Adipocyte (in vitro differentiated cells): ENCODE data around the gene HNMT.

Experiments used
- DNase-seq: peaks from one replicate; pipeline ENCODE4 v3.0.0-alpha.2; 2015; ENCODE audit warnings: low read depth
- H3K27me3 ChIP-seq: replicated peaks from 2 replicates; pipeline ENCODE4 v1.7.0; 2013; ENCODE audit warnings: mild to moderate bottlenecking, low read length, moderate library complexity; ENCODE audit not compliant: control insufficient read depth, insufficient read depth
- H3K36me3 ChIP-seq: 2 replicates; pipeline ENCODE4 v1.7.0; 2013; ENCODE audit warnings: low read length, mild to moderate bottlenecking, moderate library complexity; ENCODE audit not compliant: control insufficient read depth, insufficient read depth, severe bottlenecking
- H3K4me1 ChIP-seq: 2 replicates; pipeline ENCODE4 v1.7.0; 2013; ENCODE audit warnings: mild to moderate bottlenecking, low read length, moderate library complexity; ENCODE audit not compliant: control insufficient read depth, insufficient read depth
- H3K4me3 ChIP-seq: 2 replicates; pipeline ENCODE4 v1.7.0; 2013; ENCODE audit warnings: mild to moderate bottlenecking, low read length, moderate library complexity
- H3K9ac ChIP-seq: 2 replicates; pipeline ENCODE4 v1.7.0; 2013; ENCODE audit warnings: mild to moderate bottlenecking, low read length, moderate library complexity
- H3K9me3 ChIP-seq: 2 replicates; pipeline ENCODE4 v1.7.0; 2013; ENCODE audit warnings: mild to moderate bottlenecking, low read length, moderate library complexity; ENCODE audit not compliant: control insufficient read depth

HNMT gene

DNA sequence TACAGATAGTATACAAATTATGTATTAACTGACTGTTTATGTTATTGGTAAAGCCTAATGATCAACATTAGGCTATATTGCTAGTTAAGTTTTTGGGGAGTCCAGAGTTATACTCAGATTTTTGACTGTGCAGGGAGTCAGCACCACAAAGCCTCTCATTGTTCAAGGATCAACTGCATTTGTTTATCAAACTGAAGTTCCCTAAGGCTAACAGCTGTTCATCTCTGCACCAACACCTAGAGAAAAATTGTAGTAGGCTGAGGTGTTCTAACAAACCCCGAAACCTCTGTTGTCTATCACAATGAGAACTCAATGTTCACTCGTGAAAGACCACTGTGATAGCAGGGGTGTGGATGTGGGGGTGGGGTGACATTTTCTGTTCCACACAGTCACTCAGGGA is 97.7 kb downstream of the HNMT start:
- H3K4me3 ChIP-seq, result no peak overlapping the region
- no peaks in the 10 kb centered on the region for H3K9me3 ChIP-seq
- peaks cover 7% of the 10 kb centered on the region for H3K4me1 ChIP-seq
- no peak for DNase-seq
- H3K27me3 ChIP-seq, result no peaks in the 10 kb centered on the region
- H3K36me3 ChIP-seq, result no peaks in the 10 kb centered on the region
- no peak overlapping the region for H3K9ac ChIP-seq

DNA sequence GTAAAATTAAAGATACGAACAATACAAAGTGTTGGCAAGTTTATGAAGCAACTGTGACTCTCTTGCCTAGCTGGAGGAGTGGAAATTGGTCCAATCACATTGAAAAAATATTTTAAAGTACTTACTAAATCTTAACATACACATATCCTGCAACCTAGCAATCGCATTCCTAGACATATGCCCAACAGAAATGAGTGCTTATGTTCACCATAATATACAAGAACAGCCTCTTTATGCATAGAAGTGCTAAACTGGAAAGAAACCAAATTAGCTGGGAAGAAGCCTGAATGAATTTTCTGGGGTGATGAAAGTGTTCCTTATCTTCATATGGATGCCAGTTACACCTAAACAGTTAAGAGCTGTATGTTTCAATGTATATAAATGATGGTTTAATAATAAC is 98.9 kb downstream of the HNMT start:
- H3K4me3 ChIP-seq, result no peak overlapping the region
- H3K36me3 ChIP-seq, result no peaks in the 10 kb centered on the region
- no peaks in the 10 kb centered on the region for H3K9me3 ChIP-seq
- DNase-seq, result no peak
- peaks cover 7% of the 10 kb centered on the region for H3K4me1 ChIP-seq
- H3K9ac ChIP-seq, result no peak overlapping the region
- no peaks in the 10 kb centered on the region for H3K27me3 ChIP-seq
